Amygdala (tissue), 56 donors: ENCODE data around the gene SPAG6.
"Not testable (repeated sequence)": the region's sequence is repeated elsewhere in the genome, so short reads cannot be mapped to it uniquely, and the experiment has no call there.

Experiments
- DNase-seq, 56 donors: peaks; one replicate each; lab custom pipeline; 2025; lab: John Stamatoyannopoulos, UW

The SPAG6 gene

GRCh38 chr10:22345301-22346095 is at the start of gene SPAG6:
TSS of gene SPAG6 (plus strand) at chr10:22345496. CDS start at chr10:22345612, 116 bp downstream.
- peak in 23 of 56 donors; percentile 4 to 75 (median 23) for DNase-seq

GRCh38 chr10:22301193-22301592 is 44.1 kb upstream of the SPAG6 start:
- no peak for DNase-seq

- no peak for DNase-seq
These were observed 41.8 kb upstream of the SPAG6 start for GRCh38 chr10:22303461-22303860.

- DNase-seq = no peak
These were observed 39.6 kb upstream of the SPAG6 start for GRCh38 chr10:22305721-22306120.

GRCh38 chr10:22308390-22308789 is 36.9 kb upstream of the SPAG6 start:
- DNase-seq = no peak

GRCh38 chr10:22309180-22310000 is 35.9 kb upstream of the SPAG6 start:
- no peak for DNase-seq

- DNase-seq = not testable (repeated sequence)
These were observed 35.3 kb upstream of the SPAG6 start for GRCh38 chr10:22310012-22310411.

GRCh38 chr10:22310928-22311327 is 34.4 kb upstream of the SPAG6 start:
- no peak for DNase-seq

GRCh38 chr10:22314852-22315251 is 30.4 kb upstream of the SPAG6 start:
- no peak for DNase-seq

GRCh38 chr10:22315455-22316285 is 29.6 kb upstream of the SPAG6 start:
- DNase-seq = peak in 3 of 56 donors; percentile 49 to 83 (median 60)

GRCh38 chr10:22316286-22317075 is 28.8 kb upstream of the SPAG6 start, which contains the start of gene COMMD3:
TSS of gene COMMD3 (plus strand) at chr10:22316388. CDS start at chr10:22316418, 30 bp downstream.
- DNase-seq = peak; percentile 37 to 91 (median 80)

- no peak for DNase-seq
These were observed 28.3 kb upstream of the SPAG6 start for GRCh38 chr10:22317076-22317370.

- DNase-seq = no peak
These were observed 27.3 kb upstream of the SPAG6 start for GRCh38 chr10:22317771-22318565.

- no peak for DNase-seq
These were observed 26.5 kb upstream of the SPAG6 start for GRCh38 chr10:22318772-22319171.

- no peak for DNase-seq
These were observed 25.7 kb upstream of the SPAG6 start for GRCh38 chr10:22319547-22319979.

- DNase-seq = peak in 4 of 56 donors; percentile 4 to 7 (median 6)
These were observed 25.2 kb upstream of the SPAG6 start for GRCh38 chr10:22319980-22320558.

- peak in 53 of 56 donors; percentile 36 to 89 (median 74) for DNase-seq
These were observed 24.6 kb upstream of the SPAG6 start, which contains the start of gene BMI1 for GRCh38 chr10:22320591-22321155. TSS of gene BMI1 (plus strand) at chr10:22321099. CDS start at chr10:22326450, 5,351 bp downstream.
